Ovary (tissue), 9 donors: Measurements from ENCODE around the gene LRP1B. TPM values are rescaled to one million over a fixed set of nuclear protein-coding genes. Genes with fewer than 3 reads are reported as not detected.

Source experiments
- DNase-seq, 5 donors: peaks; one replicate each; pipeline ENCODE4 v3.0.0-alpha.2; 2019 to 2020
- H3K27ac ChIP-seq, 2 donors: fragments of 200-600 bp; one replicate each; pipeline versions ENCODE4 v1.5.1 to v1.8.0; 2019 to 2022
- H3K27me3 ChIP-seq: fragments of 200-600 bp; one replicate; pipeline ENCODE4 v1.8.0; 2022
- H3K36me3 ChIP-seq: fragments of 200-600 bp; sonication (generic); one replicate; pipeline ENCODE4 v1.5.1; 2019
- H3K4me1 ChIP-seq: one replicate; pipeline ENCODE4 v1.8.1; 2013; ENCODE audit warnings: mild to moderate bottlenecking, moderate library complexity; ENCODE audit not compliant: insufficient read depth
- H3K4me3 ChIP-seq: fragments of 200-600 bp; sonication (generic); one replicate; pipeline ENCODE4 v1.5.1; 2017
- H3K9me3 ChIP-seq, 2 donors: fragments of 200-600 bp in 1 of 2; sonication (generic) in 1 of 2; one replicate each; pipeline versions ENCODE4 v1.5.1 to v1.8.1; 2013 to 2019; ENCODE audit warnings: mild to moderate bottlenecking in 1 of 2, moderate library complexity in 1 of 2
- CTCF ChIP-seq, 3 donors: fragments of 450-650 bp in 2 of 3; fragments of 200-600 bp in 1 of 3; IDR thresholded peaks; one replicate each; pipeline versions ENCODE4 v1.5.1 to v1.8.0; 2016 to 2022; ENCODE audit warnings: antibody characterized with exemption in 3 of 3, mild to moderate bottlenecking in 1 of 3
- EP300 ChIP-seq: sonication (generic); formaldehyde crosslinking; IDR thresholded peaks from one replicate; pipeline ENCODE4 v1.6.1; 2017; ENCODE audit warnings: antibody characterized with exemption
- POLR2A ChIP-seq: fragments of 450-650 bp; IDR thresholded peaks from one replicate; pipeline ENCODE4 v1.6.1; 2017; ENCODE audit warnings: antibody characterized with exemption, mild to moderate bottlenecking, moderate library complexity
- WGBS, 3 donors: extraction: QIAGEN DNeasy Blood & Tissue Kit in 1 of 3; methylation state at CpG; one replicate each; pipeline versions ENCODE4 v1.1.5 to v1.1.7; 2013 to 2017; 5-methylcytosine and 5-hydroxymethylcytosine counted together
- intact Hi-C, 4 donors: fragments of 100-400 bp; cut with DNase I; formaldehyde crosslinking; loops; one replicate each; pipeline versions ENCODE4 v1.11.0 to v1.15.1; 2022 to 2023
- polyA plus RNA-seq, 2 donors: library from polyadenylated mRNA; stranded (reverse); fragments of 200-250 nt in 1 of 2; fragments of 350-450 nt in 1 of 2; fragmentation: Illumina TruSeq in 1 of 2; extraction: RNeasy Lipid Tissue Mini Kit (QIAGEN cat#74804) in 1 of 2; gene quantifications; one replicate each; pipeline ENCODE4 v1.2.3, GENCODE V29; 2013 to 2014
- total RNA-seq, 7 donors: library from RNA; depleted of rRNA in 2 of 7; stranded (reverse); fragments of >200 nt in 2 of 7; fragmentation: NEBNext Ultra II Directional in 3 of 7; extraction: Animal tissue kit (Norgen Biotek cat#: 25700) in 3 of 7; gene quantifications; one replicate each; pipeline versions ENCODE4 v1.1.0 to v1.2.4, GENCODE V29; 2016 to 2023
- donor health status: DM: no; HTN: no; CAD: no; lungs with moderate emphysema.
- donor health status: DM: no; HTN: no; CAD: no.
- donor health status: Bipolar disorder and iron deficiency.
- donor health status: DM: yes; HTN: yes; CAD: no.
- donor health status: DM: no; HTN: no; CAD: no.
- donor health status: DM: yes; HTN: yes; CAD: no.

The LRP1B gene
- total and polyA plus RNA-seq, 9 donors = 0.08 to 2.6 (median 0.37) TPM

- DNase-seq = no peak
- no peaks in the 10 kb centered on the region for H3K36me3 ChIP-seq
- no peaks in the 10 kb centered on the region for H3K27me3 ChIP-seq
- no peaks in the 10 kb centered on the region for H3K9me3 ChIP-seq
- no peaks in the 10 kb centered on the region for H3K4me1 ChIP-seq
- 92 to 94% (median 93%) methylated on average over 3 of the region's 3 CpGs for WGBS, 3 donors
- TF ChIP-seq POLR2A (no peak), EP300 (no peak), CTCF (IDR thresholded peaks at IDR 0.05) (no peak)
- no peak overlapping the region for H3K4me3 ChIP-seq
- H3K27ac ChIP-seq = no peak overlapping the region
- intact Hi-C loops = no loop called here
Measured at GRCh38 chr2:141259683-141260082, 871.1 kb downstream of the LRP1B start.

- no peak overlapping the region for H3K4me3 ChIP-seq
Measured at GRCh38 chr2:141242008-141242407, 888.8 kb downstream of the LRP1B start.

GRCh38 chr2:141226560-141226959, 904.3 kb downstream of the LRP1B start:
- TF ChIP-seq POLR2A = no peak
- TF ChIP-seq CTCF (IDR thresholded peaks at IDR 0.05) = no peak
- H3K36me3 ChIP-seq = no peaks in the 10 kb centered on the region
- H3K9me3 ChIP-seq = no peaks in the 10 kb centered on the region
- 58 to 70% (median 59%) methylated on average over 1 of the region's 1 CpG for WGBS, 3 donors
- intact Hi-C loops = no loop called here
- DNase-seq = no peak
- H3K27ac ChIP-seq = no peak overlapping the region
- H3K27me3 ChIP-seq = no peaks in the 10 kb centered on the region
- H3K4me3 ChIP-seq = no peak overlapping the region
- H3K4me1 ChIP-seq = no peaks in the 10 kb centered on the region

More at GRCh38 chr2:141242008-141242407, 888.8 kb downstream of the LRP1B start:
- no peak for DNase-seq
- Histone ChIP-seq H3K36me3 (no peaks in the 10 kb centered on the region), H3K9me3 (no peaks in the 10 kb centered on the region), H3K27me3 (no peaks in the 10 kb centered on the region), H3K27ac (no peak overlapping the region), H3K4me1 (no peaks in the 10 kb centered on the region)
- TF ChIP-seq POLR2A (no peak), CTCF (IDR thresholded peaks at IDR 0.05) (no peak), EP300 (no peak)
- intact Hi-C loops = no loop called here
- 86 to 93% (median 91%) methylated on average over 1 of the region's 1 CpG for WGBS, 3 donors

GRCh38 chr2:141207036-141207385, 923.8 kb downstream of the LRP1B start:
- intact Hi-C loops = no loop called here
- DNase-seq = no peak
- no peak for TF ChIP-seq POLR2A
- TF ChIP-seq CTCF (IDR thresholded peaks at IDR 0.05) = no peak
- no peak for TF ChIP-seq EP300
- Histone ChIP-seq H3K4me1 (no peaks in the 10 kb centered on the region), H3K4me3 (no peak overlapping the region), H3K27ac (no peak overlapping the region), H3K27me3 (no peaks in the 10 kb centered on the region), H3K36me3 (no peaks in the 10 kb centered on the region), H3K9me3 (no peaks in the 10 kb centered on the region)
- WGBS, 3 donors = 73 to 77% (median 76%) methylated on average over 2 of the region's 2 CpGs
